ENCODE measurements around the gene BICC1.

The BICC1 gene

GRCh38 chr10:58608826-58609531 is 96.3 kb downstream of the BICC1 start:
- DNase-seq: no peak

- DNase-seq: no peak
These were observed 97.0 kb downstream of the BICC1 start for GRCh38 chr10:58609532-58610150.

- DNase-seq: no peak
These were observed 102.7 kb downstream of the BICC1 start for GRCh38 chr10:58615237-58615935.

- no peak for DNase-seq
These were observed 105.5 kb downstream of the BICC1 start for GRCh38 chr10:58618158-58618676.

GRCh38 chr10:58621379-58622077 is 108.9 kb downstream of the BICC1 start:
- DNase-seq: no peak

GRCh38 chr10:58622246-58622645 is 109.6 kb downstream of the BICC1 start:
- DNase-seq: no peak

- DNase-seq: no peak
These were observed 112.4 kb downstream of the BICC1 start for GRCh38 chr10:58625070-58625469.

GRCh38 chr10:58627392-58627791 is 114.7 kb downstream of the BICC1 start:
- no peak for DNase-seq

GRCh38 chr10:58631715-58632114 is 119.0 kb downstream of the BICC1 start:
- no peak for DNase-seq

GRCh38 chr10:58632216-58632615 is 119.5 kb downstream of the BICC1 start:
- no peak for DNase-seq

GRCh38 chr10:58637352-58637751 is 124.7 kb downstream of the BICC1 start:
- no peak for DNase-seq

GRCh38 chr10:58638388-58638787 is 125.7 kb downstream of the BICC1 start:
- no peak for DNase-seq

GRCh38 chr10:58641095-58641531 is 128.4 kb downstream of the BICC1 start:
- DNase-seq: no peak

GRCh38 chr10:58641708-58642107 is 129.0 kb downstream of the BICC1 start:
- no peak for DNase-seq

- no peak for DNase-seq
These were observed 129.6 kb downstream of the BICC1 start for GRCh38 chr10:58642283-58642682.

GRCh38 chr10:58642916-58643428 is 130.3 kb downstream of the BICC1 start:
- no peak for DNase-seq

GRCh38 chr10:58644311-58644710 is 131.6 kb downstream of the BICC1 start:
- no peak for DNase-seq

- DNase-seq: no peak
These were observed 132.9 kb downstream of the BICC1 start for GRCh38 chr10:58645416-58646146.

- DNase-seq: no peak
These were observed 134.9 kb downstream of the BICC1 start for GRCh38 chr10:58647376-58648112.

GRCh38 chr10:58648131-58648530 is 135.5 kb downstream of the BICC1 start:
- DNase-seq: no peak

- no peak for DNase-seq
These were observed 138.4 kb downstream of the BICC1 start for GRCh38 chr10:58651040-58651439.

All from CD4-positive, alpha-beta T cell treated with Interleukin-17A for 4 hours (primary cell).